Stimulated activated naive CD8-positive, alpha-beta T cell treated with anti-CD3 and anti-CD28 coated beads, Interleukin-15, amount 100 ng/mL, for 72 hours (primary cell): ENCODE measurements around the gene BUB3.

Experiments used
- ATAC-seq: fragments of 150-1000 bp; cut with Tn5 transposase; 2 replicates; pipeline ENCODE4 v1.10.0; 2021; ENCODE audit warnings: mild to moderate bottlenecking, moderate library complexity
- DNase-seq, 2 donors: peaks; one replicate each; pipeline ENCODE4 v3.0.0; 2021 to 2022
- H3K27ac Mint-ChIP-seq, 2 donors: one replicate each; pipeline ENCODE4 v1.8.0; 2022; ENCODE audit warnings: mild to moderate bottlenecking in 2 of 2, mixed read lengths in 2 of 2, moderate library complexity in 2 of 2
- H3K27me3 Mint-ChIP-seq: one replicate; pipeline ENCODE4 v1.8.0; 2022; ENCODE audit warnings: mixed read lengths
- H3K4me1 Mint-ChIP-seq: one replicate; pipeline ENCODE4 v1.8.0; 2022; ENCODE audit warnings: mild to moderate bottlenecking, mixed read lengths
- H3K4me3 Mint-ChIP-seq, 2 donors: one replicate each; pipeline ENCODE4 v1.8.0; 2022; ENCODE audit warnings: mild to moderate bottlenecking in 2 of 2, mixed read lengths in 2 of 2, moderate library complexity in 1 of 2
- H3K9me3 Mint-ChIP-seq, 2 donors: one replicate each; pipeline ENCODE4 v1.8.0; 2022; ENCODE audit warnings: mixed read lengths in 2 of 2

Gene BUB3

GRCh38 chr10:123136806-123137642 is 17.2 kb upstream of the BUB3 start:
- Mint-ChIP-seq H3K27me3 (peaks cover 85% of the 10 kb centered on the region), H3K27ac (no peak overlapping the region), H3K4me1 (peaks cover 67% of the 10 kb centered on the region), H3K4me3 (peak overlapping the region; percentile 80 to 87), H3K9me3 (no peaks in the 10 kb centered on the region)
- peak; percentile 51 to 52 for DNase-seq
- ATAC-seq = peak; percentile 50

GRCh38 chr10:123139165-123139520 is 15.1 kb upstream of the BUB3 start:
- peaks cover 71% of the 10 kb centered on the region for H3K4me1 Mint-ChIP-seq
- H3K4me3 Mint-ChIP-seq = peak overlapping the region; percentile 42 to 78
- ATAC-seq (no peak), DNase-seq (no peak)
- H3K9me3 Mint-ChIP-seq = no peaks in the 10 kb centered on the region
- H3K27ac Mint-ChIP-seq = no peak overlapping the region
- H3K27me3 Mint-ChIP-seq = peaks cover 85% of the 10 kb centered on the region

- no peak for DNase-seq
- Mint-ChIP-seq H3K4me1 (peaks cover 71% of the 10 kb centered on the region), H3K9me3 (no peaks in the 10 kb centered on the region), H3K27ac (peak overlapping the region in 1 of 2 donors; percentile 37), H3K4me3 (peak overlapping the region; percentile 42 to 78), H3K27me3 (peaks cover 85% of the 10 kb centered on the region)
- no peak for ATAC-seq
Observed at GRCh38 chr10:123139521-123140163, 14.6 kb upstream of the BUB3 start.

- H3K27ac Mint-ChIP-seq = no peak overlapping the region
- peak; percentile 28 to 30 for DNase-seq
- H3K27me3 Mint-ChIP-seq = peaks cover 89% of the 10 kb centered on the region
- no peaks in the 10 kb centered on the region for H3K9me3 Mint-ChIP-seq
- ATAC-seq = no peak
- peak overlapping the region; percentile 57 to 78 for H3K4me3 Mint-ChIP-seq
- peaks cover 77% of the 10 kb centered on the region for H3K4me1 Mint-ChIP-seq
Observed at GRCh38 chr10:123140164-123140982, 13.8 kb upstream of the BUB3 start.

GRCh38 chr10:123140983-123141390 is 13.2 kb upstream of the BUB3 start:
- H3K27ac Mint-ChIP-seq = no peak overlapping the region
- H3K4me3 Mint-ChIP-seq = no peak overlapping the region

GRCh38 chr10:123141791-123142700 is 12.2 kb upstream of the BUB3 start:
- Mint-ChIP-seq H3K4me1 (peaks cover 84% of the 10 kb centered on the region), H3K9me3 (no peaks in the 10 kb centered on the region), H3K27ac (no peak overlapping the region), H3K27me3 (peaks cover 97% of the 10 kb centered on the region), H3K4me3 (peak overlapping the region in 1 of 2 donors; percentile 73)
- DNase-seq = no peak
- no peak for ATAC-seq

More at GRCh38 chr10:123140983-123141390, 13.2 kb upstream of the BUB3 start:
- Mint-ChIP-seq H3K27me3 (peaks cover 95% of the 10 kb centered on the region), H3K4me1 (peaks cover 83% of the 10 kb centered on the region), H3K9me3 (no peaks in the 10 kb centered on the region)
- ATAC-seq (no peak), DNase-seq (no peak)

GRCh38 chr10:123142701-123143161 is 11.5 kb upstream of the BUB3 start:
- H3K27ac Mint-ChIP-seq = no peak overlapping the region
- ATAC-seq (no peak), DNase-seq (no peak)
- peaks cover 86% of the 10 kb centered on the region for H3K4me1 Mint-ChIP-seq
- H3K4me3 Mint-ChIP-seq = peak overlapping the region; percentile 39 to 73
- H3K9me3 Mint-ChIP-seq = no peaks in the 10 kb centered on the region
- peaks cover 99% of the 10 kb centered on the region for H3K27me3 Mint-ChIP-seq

GRCh38 chr10:123143162-123143824 is 10.9 kb upstream of the BUB3 start:
- Mint-ChIP-seq H3K4me1 (peaks cover 82% of the 10 kb centered on the region), H3K9me3 (no peaks in the 10 kb centered on the region), H3K4me3 (peak overlapping the region; percentile 36 to 73), H3K27ac (no peak overlapping the region), H3K27me3 (peaks cover 94% of the 10 kb centered on the region)
- ATAC-seq (no peak), DNase-seq (no peak)

- H3K4me3 Mint-ChIP-seq = peak overlapping the region in 1 of 2 donors; percentile 19
- DNase-seq = no peak
- no peaks in the 10 kb centered on the region for H3K9me3 Mint-ChIP-seq
- H3K4me1 Mint-ChIP-seq = peaks cover 82% of the 10 kb centered on the region
- H3K27ac Mint-ChIP-seq = no peak overlapping the region
- H3K27me3 Mint-ChIP-seq = peaks cover 92% of the 10 kb centered on the region
- ATAC-seq = no peak
Observed at GRCh38 chr10:123143825-123144168, 10.4 kb upstream of the BUB3 start.

GRCh38 chr10:123144697-123145541 is 9.3 kb upstream of the BUB3 start:
- H3K4me1 Mint-ChIP-seq = peaks cover 80% of the 10 kb centered on the region

GRCh38 chr10:123145542-123146012 is 8.6 kb upstream of the BUB3 start:
- no peak for ATAC-seq
- Mint-ChIP-seq H3K27me3 (peaks cover 92% of the 10 kb centered on the region), H3K9me3 (no peaks in the 10 kb centered on the region), H3K4me1 (peaks cover 77% of the 10 kb centered on the region), H3K4me3 (peak overlapping the region; percentile 70 to 72), H3K27ac (no peak overlapping the region)
- no peak for DNase-seq

More at GRCh38 chr10:123144697-123145541, 9.3 kb upstream of the BUB3 start:
- no peak overlapping the region for H3K27ac Mint-ChIP-seq
- peak overlapping the region; percentile 70 to 72 for H3K4me3 Mint-ChIP-seq
- ATAC-seq (no peak), DNase-seq (peak; percentile 19 to 27)
- H3K9me3 Mint-ChIP-seq = no peaks in the 10 kb centered on the region
- H3K27me3 Mint-ChIP-seq = peaks cover 92% of the 10 kb centered on the region

GRCh38 chr10:123146013-123146893 is 7.9 kb upstream of the BUB3 start:
- no peaks in the 10 kb centered on the region for H3K9me3 Mint-ChIP-seq
- ATAC-seq = no peak
- peaks cover 92% of the 10 kb centered on the region for H3K27me3 Mint-ChIP-seq
- no peak overlapping the region for H3K27ac Mint-ChIP-seq
- H3K4me1 Mint-ChIP-seq = peaks cover 82% of the 10 kb centered on the region
- H3K4me3 Mint-ChIP-seq = peak overlapping the region; percentile 70 to 72
- DNase-seq = no peak
